Heart left ventricle (tissue), 13 donors: Measurements from ENCODE around the gene ITPRID2.

Experiments
- POLR2A ChIP-seq, 2 donors: fragments of 450-650 bp; IDR thresholded peaks; one replicate each; pipeline ENCODE4 v1.6.1; 2017; ENCODE audit warnings: antibody characterized with exemption in 2 of 2, mild to moderate bottlenecking in 2 of 2, moderate library complexity in 2 of 2
- TF ChIP-seq, protein P1 (sequence below), 12 donors: fragments of 200-600 bp; sonication (generic) in 4 of 12; IDR thresholded peaks; one replicate each; pipeline versions ENCODE4 v1.5.0 to v1.8.0; 2018 to 2022; ENCODE audit warnings: antibody characterized with exemption in 12 of 12, mild to moderate bottlenecking in 5 of 12
- donor health status: ischemic (EF 13 %, LVEDD 7.1; RV severe dilation, severe dysfunction).
- donor health status: DM: no; HTN: yes; CAD: no.
- donor health status: DM: no; HTN: no; CAD: no.
- donor health status: ischemic (EF 25% LVEDD 6.9; RV normal size, moderate dysfunction).
- donor health status: ischemic (EF 25% LVEDD 5.7; RV mildly dilated, moderate dysfunction).
- donor health status: ischemic (EF 35%, LVEDD 5.7; RV mildly dilated, moderate dysfunction).
- donor health status: nonischemic (EF 11% LVEDD 7.7; RV severe dilation, severe dysfunction).
- donor health status: DM: yes; HTN: yes; CAD: no.
- donor health status: PGD.
- donor health status: ischemic (EF 29% LVEDD 5.4; RV normal size, mild dysfunction).
- donor health status: nonischemic (EF 23%, LVEDD 6.1; RV moderate dilation, normal function).

DNA sequence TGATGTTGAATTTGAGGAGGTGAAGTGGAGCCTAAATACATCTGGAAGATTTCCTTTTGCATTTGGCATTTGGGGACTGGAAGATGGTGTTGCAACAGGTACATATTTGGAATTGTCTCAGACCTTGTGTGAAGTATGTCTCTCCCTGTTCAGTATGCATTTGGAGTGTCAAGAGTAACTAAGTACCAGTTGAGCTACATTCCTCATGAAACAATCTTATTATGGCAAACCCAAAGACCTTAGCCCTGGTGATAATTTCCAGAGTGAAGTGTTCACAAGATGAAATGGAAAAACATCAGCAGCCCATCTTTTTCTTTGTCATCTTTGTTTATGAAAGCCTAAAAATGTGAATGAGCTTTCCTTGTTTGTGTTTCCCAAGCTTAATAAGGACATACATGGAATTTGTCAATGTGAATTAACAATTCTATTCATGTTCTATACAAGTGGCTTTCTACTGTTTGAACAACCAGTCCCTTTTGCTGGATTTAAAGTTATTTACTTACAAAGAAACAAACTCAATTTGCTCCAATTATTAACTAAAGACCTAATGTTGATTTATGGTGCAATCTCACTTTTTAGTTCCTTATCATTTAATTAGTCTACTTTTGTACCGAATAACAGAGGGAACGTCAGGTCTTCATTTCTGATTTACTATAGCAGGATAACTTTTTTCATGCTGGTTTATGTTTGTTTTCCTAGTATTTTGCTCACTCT is 52.0 kb downstream of the ITPRID2 start:
- TF ChIP-seq, protein P1, sequence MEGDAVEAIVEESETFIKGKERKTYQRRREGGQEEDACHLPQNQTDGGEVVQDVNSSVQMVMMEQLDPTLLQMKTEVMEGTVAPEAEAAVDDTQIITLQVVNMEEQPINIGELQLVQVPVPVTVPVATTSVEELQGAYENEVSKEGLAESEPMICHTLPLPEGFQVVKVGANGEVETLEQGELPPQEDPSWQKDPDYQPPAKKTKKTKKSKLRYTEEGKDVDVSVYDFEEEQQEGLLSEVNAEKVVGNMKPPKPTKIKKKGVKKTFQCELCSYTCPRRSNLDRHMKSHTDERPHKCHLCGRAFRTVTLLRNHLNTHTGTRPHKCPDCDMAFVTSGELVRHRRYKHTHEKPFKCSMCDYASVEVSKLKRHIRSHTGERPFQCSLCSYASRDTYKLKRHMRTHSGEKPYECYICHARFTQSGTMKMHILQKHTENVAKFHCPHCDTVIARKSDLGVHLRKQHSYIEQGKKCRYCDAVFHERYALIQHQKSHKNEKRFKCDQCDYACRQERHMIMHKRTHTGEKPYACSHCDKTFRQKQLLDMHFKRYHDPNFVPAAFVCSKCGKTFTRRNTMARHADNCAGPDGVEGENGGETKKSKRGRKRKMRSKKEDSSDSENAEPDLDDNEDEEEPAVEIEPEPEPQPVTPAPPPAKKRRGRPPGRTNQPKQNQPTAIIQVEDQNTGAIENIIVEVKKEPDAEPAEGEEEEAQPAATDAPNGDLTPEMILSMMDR (IDR thresholded peaks at IDR 0.05), result no peak
- no peak for TF ChIP-seq POLR2A (IDR thresholded peaks at IDR 0.05)
